K562 (cell line): Measurements from ENCODE around the gene PDZRN3. TPM values are rescaled to one million over a fixed set of nuclear protein-coding genes. Genes with fewer than 3 reads are reported as not detected.

ENCODE experiments used
- ATAC-seq: fragments of 200-7000 bp; cut with Tn5 transposase; 3 replicates; pipeline ENCODE4 v1.9.1; 2020; ENCODE audit warnings: moderate library complexity
- BruUV-seq: library from RNA; stranded (reverse); fragments of 400-500 nt; replicated peaks from 2 replicates; lab custom pipeline; 2021; lab: Mats Ljungman, UMichigan
- CTCF ChIA-PET: fragments of 300-600 bp; formaldehyde crosslinking; extraction: SDS; loops from one replicate; lab custom pipeline; 2021; ENCODE audit warnings: low intra/inter-chr PET ratio; lab: Yijun Ruan, JAX
- POLR2A ChIA-PET: fragments of 300-600, 350-650 bp; sonication (Branson Sonifier 250); formaldehyde crosslinking; extraction: SDS; loops from one replicate; lab custom pipeline; 2021; ENCODE audit warnings: antibody characterized with exemption, inconsistent platforms; lab: Yijun Ruan, JAX
- DNase-seq, 4 experiments: peaks; one replicate each; pipeline versions ENCODE4 v3.0.0 to v3.0.0-alpha.2; 2011 to 2018; ENCODE audit warnings: low spot score in 3 of 4, mixed read lengths in 3 of 4; ENCODE audit errors: extremely low read depth in 1 of 4
- FAIRE-seq: peaks from 2 replicates; lab custom pipeline; 2011; peaks lifted over from hg19 to GRCh38; lab: Jason Lieb, UNC
- H2AFZ ChIP-seq: 2 replicates; pipeline ENCODE4 v1.6.0; 2011; ENCODE audit warnings: low read depth, low read length, control low read depth, inconsistent platforms
- H3K27ac ChIP-seq: fragments of 200-600 bp; 3 replicates; pipeline ENCODE4 v1.8.0; 2011; ENCODE audit warnings: low read depth, mild to moderate bottlenecking, control low read depth, inconsistent platforms, low read length, moderate library complexity, mixed read lengths; ENCODE audit errors: extremely low read depth
- H3K27me3 ChIP-seq, 2 experiments: fragments of 300-600 bp in 1 of 2; 2 replicates in 1 of 2; 3 replicates in 1 of 2; pipeline versions ENCODE4 v1.6.0 to v1.8.0; 2011; ENCODE audit warnings: inconsistent platforms in 2 of 2, low read length in 2 of 2, mild to moderate bottlenecking in 1 of 2, mixed read lengths in 1 of 2, moderate library complexity in 1 of 2; ENCODE audit not compliant: control insufficient read depth in 2 of 2, insufficient read depth in 2 of 2
- H3K36me3 ChIP-seq: fragments of 300-600 bp; 3 replicates; pipeline ENCODE4 v1.8.0; 2011; ENCODE audit warnings: mild to moderate bottlenecking, low read length, inconsistent platforms; ENCODE audit not compliant: control insufficient read depth, insufficient read depth
- H3K4me1 ChIP-seq, 2 experiments: fragments of 200-600 bp in 1 of 2; replicated peaks in 1 of 2; 2 replicates in 1 of 2; 3 replicates in 1 of 2; pipeline versions ENCODE4 v1.5.1 to v1.8.0; 2011; ENCODE audit warnings: inconsistent platforms in 2 of 2, low read length in 2 of 2, mild to moderate bottlenecking in 1 of 2, mixed read lengths in 1 of 2, moderate library complexity in 1 of 2; ENCODE audit not compliant: control insufficient read depth in 2 of 2, insufficient read depth in 2 of 2
- H3K4me2 ChIP-seq: 2 replicates; pipeline ENCODE4 v1.6.1; 2011; ENCODE audit warnings: low read length, control low read depth, inconsistent platforms, mixed read lengths; ENCODE audit not compliant: insufficient read depth
- H3K4me3 ChIP-seq: fragments of 200-600 bp; sonication (generic), shearing (Covaris generic); 2 replicates; pipeline ENCODE4 v1.5.1; 2016; ENCODE audit warnings: control low read depth, inconsistent platforms
- H3K79me2 ChIP-seq: fragments of 200-600 bp; 3 replicates; pipeline ENCODE4 v1.8.0; 2011; ENCODE audit warnings: low read length, inconsistent platforms; ENCODE audit not compliant: control insufficient read depth, insufficient read depth
- H3K9ac ChIP-seq, 2 experiments: 2 replicates each; pipeline versions ENCODE4 v1.6.0 to v1.6.1; 2011; ENCODE audit warnings: low read depth in 2 of 2, low read length in 2 of 2, control low read depth in 1 of 2, inconsistent platforms in 1 of 2, mild to moderate bottlenecking in 1 of 2, mixed read lengths in 1 of 2; ENCODE audit not compliant: insufficient read depth in 1 of 2
- H3K9me1 ChIP-seq: one replicate; pipeline ENCODE4 v1.6.0; 2011; ENCODE audit warnings: inconsistent platforms, mild to moderate bottlenecking, low read length, moderate library complexity; ENCODE audit not compliant: control insufficient read depth, insufficient read depth
- H3K9me3 ChIP-seq: replicated peaks from 2 replicates; pipeline ENCODE4 v1.5.1; 2011; ENCODE audit warnings: low read depth, low read length, inconsistent platforms; ENCODE audit not compliant: control insufficient read depth, insufficient read depth
- H4K20me1 ChIP-seq: replicated peaks from 2 replicates; pipeline ENCODE4 v1.6.1; 2011; ENCODE audit warnings: low read length, inconsistent platforms, mixed read lengths; ENCODE audit not compliant: control insufficient read depth, insufficient read depth
- CBFA2T3 ChIP-seq: fragments of 450-650 bp; IDR thresholded peaks from 2 replicates; pipeline ENCODE4 v1.6.1; 2017
- CHD4 ChIP-seq: fragments of 200-600 bp; sonication (generic); IDR thresholded peaks from 3 replicates; pipeline ENCODE4 v1.6.1; 2012; ENCODE audit warnings: low read depth, mild to moderate bottlenecking, mixed read lengths, low read length, inconsistent platforms; ENCODE audit not compliant: insufficient read depth, insufficient replicate concordance, poor library complexity, severe bottlenecking
- DPF2 ChIP-seq: fragments of 450-650 bp; IDR thresholded peaks from 2 replicates; pipeline ENCODE4 v1.6.1; 2016
- EWSR1 ChIP-seq: fragments of 450-650 bp; IDR thresholded peaks from 2 replicates; pipeline ENCODE4 v1.6.1; 2018; ENCODE audit warnings: borderline replicate concordance, mild to moderate bottlenecking, low read depth, moderate library complexity; ENCODE audit not compliant: partially characterized antibody
- GTF2A2 ChIP-seq: IDR thresholded peaks from 2 replicates; pipeline ENCODE4 v1.6.1; 2016; ENCODE audit warnings: mild to moderate bottlenecking, missing genetic modification characterization, missing compliant biosample characterization
- MCM5 ChIP-seq: fragments of 450-650 bp; IDR thresholded peaks from 2 replicates; pipeline ENCODE4 v1.6.1; 2016; ENCODE audit warnings: low read depth
- MYC ChIP-seq, 2 experiments: fragments of 250-450 bp in 1 of 2; sonication (Bioruptor Pico) in 1 of 2; IDR thresholded peaks; 2 replicates each; pipeline versions ENCODE4 v1.5.1 to v1.6.1; 2012 to 2021; ENCODE audit warnings: low read depth in 2 of 2, borderline replicate concordance in 1 of 2, improper control_type of control experiment in 1 of 2, low read length in 1 of 2, mild to moderate bottlenecking in 1 of 2, moderate library complexity in 1 of 2
- SAP30 ChIP-seq: fragments of 200-600 bp; sonication (generic); IDR thresholded peaks from 2 replicates; pipeline ENCODE4 v1.6.1; 2012; ENCODE audit warnings: borderline replicate concordance, low read depth, mild to moderate bottlenecking, moderate library complexity, low read length, control low read depth, inconsistent platforms; ENCODE audit not compliant: insufficient read depth, poor library complexity, severe bottlenecking
- TCF7 ChIP-seq: sonication (generic); IDR thresholded peaks from 2 replicates; pipeline ENCODE4 v1.6.1; 2016; ENCODE audit warnings: antibody characterized with exemption, borderline replicate concordance
- TFAM ChIP-seq: fragments of 250-450 bp; sonication (Bioruptor Pico); conservative IDR thresholded peaks from 2 replicates; pipeline ENCODE4 v1.5.0; 2021; ENCODE audit warnings: mild to moderate bottlenecking, moderate library complexity
- ZNF609 ChIP-seq: sonication (generic); formaldehyde crosslinking; IDR thresholded peaks from 2 replicates; pipeline ENCODE4 v1.8.1; 2023; ENCODE audit warnings: missing genetic modification reagents, mild to moderate bottlenecking, borderline replicate concordance
- ZNF785 ChIP-seq: fragments of 250-450 bp; sonication (Bioruptor Pico); IDR thresholded peaks from 2 replicates; pipeline ENCODE4 v1.4.0; 2020; ENCODE audit warnings: mild to moderate bottlenecking
- ZNF79 ChIP-seq: fragments of 250-450 bp; sonication (Bioruptor Pico); IDR thresholded peaks from 2 replicates; pipeline ENCODE4 v1.4.0; 2020; ENCODE audit warnings: low read depth, mild to moderate bottlenecking, moderate library complexity
- ZSCAN32 ChIP-seq: fragments of 450-650 bp; formaldehyde crosslinking; IDR thresholded peaks from 2 replicates; pipeline ENCODE4 v1.4.0; 2020; ENCODE audit warnings: mild to moderate bottlenecking, moderate library complexity
- WGBS: fragments of 100-300 bp; shearing (Covaris generic); methylation state at CpG from one replicate; pipeline ENCODE4 v1.1.6; 2016; ENCODE audit warnings: low coverage, mixed read lengths; ENCODE audit not compliant: insufficient coverage; ENCODE audit errors: missing lambda C conversion rate; 5-methylcytosine and 5-hydroxymethylcytosine counted together
- in situ Hi-C: fragments of 300-500 bp; cut with MboI; formaldehyde crosslinking; loops from 4 replicates; pipeline ENCODE4 v1.15.0; 2018; ENCODE audit warnings: inconsistent platforms, mixed read lengths
- intact Hi-C: fragments of 100-400 bp; cut with micrococcal nuclease; formaldehyde crosslinking; loops from 2 replicates; pipeline ENCODE4 v1.14.2; 2022
- polyA plus RNA-seq, 8 experiments: library from polyadenylated mRNA; depleted of rRNA in 4 of 8; stranded (reverse) in 5 of 8; unstranded in 3 of 8; fragments of >200 nt; fragmentation: Nextera tagmentation in 2 of 8; fragmentation: Illumina TruSeq in 1 of 8; extraction: Ambion mirVana in 2 of 8; extraction: Trizol in 1 of 8; gene quantifications; 2 replicates each; pipeline versions ENCODE4 v1.2.1 to v1.2.3, GENCODE V29; 2011 to 2014; ENCODE audit warnings: inconsistent platforms in 1 of 8, missing spikeins in 1 of 8
- total RNA-seq, 7 experiments: library from RNA; depleted of rRNA in 6 of 7; stranded (reverse); fragments of >200 nt in 6 of 7; fragmentation: Illumina TruSeq in 2 of 7; extraction: Trizol in 2 of 7; gene quantifications; 2 replicates each; pipeline versions ENCODE4 v1.2.1 to v1.2.3, GENCODE V29; 2011 to 2021; ENCODE audit warnings: low replicate concordance in 1 of 7

The PDZRN3 gene
- total and polyA plus RNA-seq, 9 of the 15 experiments (the other 6 are each of a cell fraction or from before 2014, with no cell fraction given), result 0.16 TPM; not detected in 8

DNA sequence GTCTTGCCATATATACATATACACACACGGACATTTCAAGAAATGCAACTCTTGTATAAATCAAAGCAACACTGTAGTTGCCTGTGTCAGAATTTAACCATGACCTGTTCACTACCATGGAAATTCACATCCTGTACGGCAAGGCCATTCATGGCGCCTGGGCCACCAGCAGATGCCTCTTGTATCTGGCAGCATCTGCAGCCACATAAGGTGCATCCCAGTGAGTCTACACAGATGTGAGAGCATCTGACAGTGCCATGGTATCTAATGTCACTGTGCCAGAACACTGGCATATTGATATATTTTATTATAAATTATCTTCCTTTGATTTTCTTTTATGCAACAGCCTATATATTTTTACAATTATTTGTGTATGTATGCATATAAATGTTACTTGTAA is 25.1 kb downstream of the PDZRN3 start:
- 0% methylated on average over 3 of the region's 3 CpGs for WGBS
- no peak overlapping the region for H3K27ac ChIP-seq
- H3K9ac ChIP-seq, result no peak overlapping the region
- H4K20me1 ChIP-seq, result no peaks in the 10 kb centered on the region
- TF ChIP-seq CHD4, result no peak
- TF ChIP-seq ZNF785 (CRISPR knock-in tag), result no peak
- TF ChIP-seq GTF2A2, result no peak
- TF ChIP-seq TFAM, result no peak
- no peak for TF ChIP-seq TCF7
- TF ChIP-seq ZSCAN32 (CRISPR knock-in tag), result no peak
- TF ChIP-seq ZNF609 (CRISPR knock-in tag), result no peak
- TF ChIP-seq EWSR1, result no peak
- no peak for TF ChIP-seq DPF2
- no peak for TF ChIP-seq SAP30
- TF ChIP-seq CBFA2T3, result no peak
- TF ChIP-seq MCM5, result no peak
- no peak for TF ChIP-seq ZNF79
- TF ChIP-seq MYC (IDR thresholded peaks at IDR 0.05; ENCODE audit: low read depth, low read length), result no peak
- TF ChIP-seq MYC (CRISPR knock-in tag; IDR thresholded peaks at IDR 0.05; ENCODE audit: borderline replicate concordance, low read depth), result no peak
- H2AFZ ChIP-seq, result no peak overlapping the region
- no peaks in the 10 kb centered on the region for H3K27me3 ChIP-seq
- ChIA-PET CTCF (no interaction called here), POLR2A (no interaction called here)
- H3K4me1 ChIP-seq, result no peaks in the 10 kb centered on the region
- H3K9me3 ChIP-seq, result no peaks in the 10 kb centered on the region
- in situ Hi-C loops, result no loop called here
- H3K9me1 ChIP-seq, result no peaks in the 10 kb centered on the region
- H3K4me3 ChIP-seq, result no peak overlapping the region
- DNase-seq (no peak), FAIRE-seq (no peak), ATAC-seq (no peak)
- no peaks in the 10 kb centered on the region for H3K36me3 ChIP-seq
- BruUV-seq, result no TSS peak
- intact Hi-C loops, result no loop called here
- H3K79me2 ChIP-seq, result no peaks in the 10 kb centered on the region
- H3K4me2 ChIP-seq, result no peak overlapping the region
